CD8-positive, alpha-beta memory T cell (primary cell): ENCODE data around the gene SLC35G3. TPM values are rescaled to one million over a fixed set of nuclear protein-coding genes. Genes with fewer than 3 reads are reported as not detected.

Experiments
- CTCF ChIA-PET: fragments of 350-600 bp; sonication (Branson Sonifier 250); formaldehyde crosslinking; loops from one replicate; lab custom pipeline; 2021; ENCODE audit warnings: antibody characterized with exemption; lab: Charles Lee
- POLR2A ChIA-PET: fragments of 350-600 bp; sonication (Branson Sonifier 250); formaldehyde crosslinking; loops from one replicate; lab custom pipeline; 2021; ENCODE audit warnings: antibody characterized with exemption; lab: Charles Lee
- DNase-seq, 5 donors: peaks; one replicate each; pipeline versions ENCODE4 v3.0.0 to v3.0.0-alpha.2; 2020 to 2022; ENCODE audit warnings: mixed read lengths in 1 of 5
- H3K27ac ChIP-seq: one replicate; pipeline ENCODE4 v1.7.0; 2013; ENCODE audit warnings: low read depth, mild to moderate bottlenecking, low read length, moderate library complexity
- H3K27me3 ChIP-seq: 2 replicates; pipeline ENCODE4 v1.7.0; 2013; ENCODE audit warnings: low read length, mild to moderate bottlenecking; ENCODE audit not compliant: insufficient read depth, poor library complexity, severe bottlenecking
- H3K36me3 ChIP-seq: 2 replicates; pipeline ENCODE4 v1.7.0; 2013; ENCODE audit warnings: mild to moderate bottlenecking, low read length, moderate library complexity; ENCODE audit not compliant: insufficient read depth
- H3K4me1 ChIP-seq: 2 replicates; pipeline ENCODE4 v1.7.0; 2013; ENCODE audit warnings: mild to moderate bottlenecking, low read length, moderate library complexity; ENCODE audit not compliant: insufficient read depth
- H3K4me3 ChIP-seq: 2 replicates; pipeline ENCODE4 v1.7.0; 2013; ENCODE audit warnings: mild to moderate bottlenecking, low read length
- H3K9me3 ChIP-seq: 2 replicates; pipeline ENCODE4 v1.7.0; 2013; ENCODE audit warnings: mild to moderate bottlenecking, low read length
- H3K27ac Mint-ChIP-seq, 8 donors: one replicate each; pipeline ENCODE4 v1.8.0; 2020 to 2021; ENCODE audit warnings: mixed read lengths in 8 of 8, mild to moderate bottlenecking in 6 of 8, inconsistent platforms in 3 of 8, moderate library complexity in 3 of 8
- H3K27me3 Mint-ChIP-seq, 2 donors: one replicate each; pipeline ENCODE4 v1.8.0; 2020 to 2021; ENCODE audit warnings: mixed read lengths in 2 of 2, mild to moderate bottlenecking in 1 of 2, moderate library complexity in 1 of 2
- H3K36me3 Mint-ChIP-seq, 3 donors: one replicate each; pipeline ENCODE4 v1.8.0; 2020 to 2021; ENCODE audit warnings: mixed read lengths in 3 of 3, inconsistent platforms in 1 of 3, mild to moderate bottlenecking in 1 of 3
- H3K4me1 Mint-ChIP-seq, 3 donors: one replicate each; pipeline ENCODE4 v1.8.0; 2020 to 2021; ENCODE audit warnings: mixed read lengths in 3 of 3, inconsistent platforms in 1 of 3, mild to moderate bottlenecking in 1 of 3
- H3K4me3 Mint-ChIP-seq, 7 donors: one replicate each; pipeline ENCODE4 v1.8.0; 2020 to 2021; ENCODE audit warnings: mixed read lengths in 7 of 7, mild to moderate bottlenecking in 6 of 7, moderate library complexity in 4 of 7, inconsistent platforms in 2 of 7
- H3K9me3 Mint-ChIP-seq, 5 donors: one replicate each; pipeline ENCODE4 v1.8.0; 2020 to 2022; ENCODE audit warnings: mixed read lengths in 5 of 5, mild to moderate bottlenecking in 3 of 5, moderate library complexity in 2 of 5, inconsistent platforms in 1 of 5
- polyA plus RNA-seq: library from polyadenylated mRNA; unstranded; fragments of 300-500 nt; fragmentation: Illumina TruSeq; gene quantifications from one replicate; pipeline ENCODE4 v1.2.3, GENCODE V29; 2021
- total RNA-seq, 2 experiments: library from RNA; stranded (reverse); gene quantifications; one replicate each; pipeline ENCODE4 v1.2.3, GENCODE V29; 2021

Gene SLC35G3
- total and polyA plus RNA-seq, 3 experiments from 2014 or later, result not detected

DNA sequence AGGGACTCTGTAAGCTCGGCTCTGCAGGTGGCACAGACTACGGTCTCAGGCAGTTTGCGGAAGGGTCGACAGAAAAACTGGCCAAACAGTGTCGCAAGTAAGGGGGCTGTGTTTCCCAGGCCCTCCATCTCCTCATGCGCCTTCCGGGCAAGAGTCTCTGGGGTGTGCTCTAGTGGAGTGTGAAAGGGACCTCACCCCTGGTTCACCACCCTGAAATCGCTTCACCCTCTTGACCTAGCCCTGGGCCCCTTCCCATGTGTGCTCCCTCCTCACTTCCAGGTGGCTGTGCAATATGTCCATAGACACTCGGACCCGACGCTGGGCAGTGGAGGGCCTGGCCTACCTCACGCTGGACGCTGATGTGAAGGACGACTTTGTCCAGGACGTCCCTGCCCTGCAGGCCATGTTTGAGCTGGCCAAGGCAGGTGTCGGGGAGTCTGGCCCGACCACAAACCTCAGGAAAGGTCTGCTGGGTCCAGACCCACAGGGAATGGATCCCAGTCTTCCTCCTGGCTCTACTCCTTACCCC lies 24.3 kb downstream of the SLC35G3 start:
- peak overlapping the region in 1 of 8 donors; percentile 33 for H3K27ac Mint-ChIP-seq
- no peak overlapping the region for H3K4me3 Mint-ChIP-seq
- Histone ChIP-seq H3K27ac (no peak overlapping the region), H3K4me3 (no peak overlapping the region), H3K36me3 (no peaks in the 10 kb centered on the region), H3K9me3 (no peaks in the 10 kb centered on the region), H3K27me3 (no peaks in the 10 kb centered on the region), H3K4me1 (peaks cover 35% of the 10 kb centered on the region)
- H3K36me3 Mint-ChIP-seq, result peaks cover 0 to 2% (median 0%) of the 10 kb centered on the region in 3 donors
- H3K4me1 Mint-ChIP-seq, result peaks cover 35 to 46% (median 38%) of the 10 kb centered on the region in 3 donors
- ChIA-PET POLR2A (interaction anchor here (0.6 to 1.0 kb wide), 4 partner anchors 61 to 782 kb away, joined by 3 to 5 read pairs (median 4); no protein-coding TSS in a partner anchor), CTCF (interaction anchor here (1.4 to 3.2 kb wide), 6 partner anchors 78 to 639 kb away, joined by 3 to 31 read pairs (median 12); partner anchors contain the start of genes SLFN12L and TAF15)
- no peak for DNase-seq
- no peaks in the 10 kb centered on the region for H3K9me3 Mint-ChIP-seq
- H3K27me3 Mint-ChIP-seq, result no peaks in the 10 kb centered on the region

DNA sequence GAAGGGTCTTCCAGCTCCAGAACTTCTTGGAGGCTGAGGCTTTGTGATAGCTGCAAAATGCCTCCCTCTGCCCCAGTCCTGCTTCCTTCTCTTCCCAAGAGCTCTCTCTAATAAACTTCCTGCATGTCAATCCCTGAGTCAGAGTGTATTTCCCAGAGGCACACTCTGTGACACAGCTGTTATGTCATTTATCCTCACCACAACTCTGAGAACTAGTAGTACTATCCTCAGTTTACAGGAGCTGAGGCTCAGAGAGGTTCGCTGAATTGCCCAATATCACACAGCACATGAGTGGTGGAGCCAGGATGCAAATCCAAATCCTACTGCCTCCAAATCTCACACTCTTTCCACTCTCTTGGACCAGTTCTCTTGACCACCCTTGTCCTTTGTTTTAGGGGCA lies 26.5 kb downstream of the SLC35G3 start:
- no peaks in the 10 kb centered on the region for H3K27me3 ChIP-seq
- H3K36me3 ChIP-seq, result no peaks in the 10 kb centered on the region
- Mint-ChIP-seq H3K36me3 (peaks cover 0 to 1% (median 0%) of the 10 kb centered on the region in 3 donors), H3K4me1 (peaks cover 27 to 40% (median 36%) of the 10 kb centered on the region in 3 donors), H3K27ac (peak overlapping the region in 2 of 8 donors; percentile 32 to 78), H3K27me3 (no peaks in the 10 kb centered on the region), H3K9me3 (no peaks in the 10 kb centered on the region), H3K4me3 (no peak overlapping the region)
- no peak overlapping the region for H3K4me3 ChIP-seq
- peaks cover 34% of the 10 kb centered on the region for H3K4me1 ChIP-seq
- CTCF ChIA-PET, result interaction anchor here (0.7 to 3.6 kb wide), 4 partner anchors 201 to 372 kb away, joined by 3 to 14 read pairs (median 5); no protein-coding TSS in a partner anchor
- H3K9me3 ChIP-seq, result no peaks in the 10 kb centered on the region
- no peak overlapping the region for H3K27ac ChIP-seq
- POLR2A ChIA-PET, result no interaction called here
- DNase-seq, result no peak

DNA sequence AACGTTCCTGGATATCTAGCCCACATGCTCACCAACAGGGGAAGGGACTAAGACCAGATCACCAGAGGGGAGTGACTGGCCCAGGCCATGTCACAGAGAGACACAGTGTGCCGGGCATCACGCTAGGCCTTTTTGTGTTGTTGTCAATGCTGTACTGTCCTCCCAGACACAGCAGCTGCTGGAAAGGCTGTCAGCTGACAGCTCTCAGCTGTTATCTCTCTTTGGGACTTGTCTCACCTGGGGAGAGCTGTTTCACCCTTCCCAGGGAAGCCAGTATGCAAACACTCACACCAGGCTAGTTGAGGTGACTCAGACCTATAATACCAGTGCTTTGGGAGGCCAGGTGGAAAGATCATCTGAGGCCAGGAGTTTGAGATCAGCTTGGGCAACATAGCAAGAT lies 27.1 kb downstream of the SLC35G3 start:
- POLR2A ChIA-PET, result no interaction called here
- no peak overlapping the region for H3K4me3 ChIP-seq
- DNase-seq, result no peak
- Mint-ChIP-seq H3K4me1 (peaks cover 27 to 40% (median 36%) of the 10 kb centered on the region in 3 donors), H3K36me3 (peaks cover 0 to 1% (median 0%) of the 10 kb centered on the region in 3 donors), H3K27ac (no peak overlapping the region), H3K9me3 (no peaks in the 10 kb centered on the region), H3K4me3 (no peak overlapping the region), H3K27me3 (no peaks in the 10 kb centered on the region)
- peaks cover 34% of the 10 kb centered on the region for H3K4me1 ChIP-seq
- H3K36me3 ChIP-seq, result no peaks in the 10 kb centered on the region
- H3K27ac ChIP-seq, result no peak overlapping the region
- H3K27me3 ChIP-seq, result no peaks in the 10 kb centered on the region
- no peaks in the 10 kb centered on the region for H3K9me3 ChIP-seq
- CTCF ChIA-PET, result interaction anchor here (1.3 to 3.6 kb wide), 4 partner anchors 364 to 406 kb away, joined by 3 to 14 read pairs (median 4); no protein-coding TSS in a partner anchor

DNA sequence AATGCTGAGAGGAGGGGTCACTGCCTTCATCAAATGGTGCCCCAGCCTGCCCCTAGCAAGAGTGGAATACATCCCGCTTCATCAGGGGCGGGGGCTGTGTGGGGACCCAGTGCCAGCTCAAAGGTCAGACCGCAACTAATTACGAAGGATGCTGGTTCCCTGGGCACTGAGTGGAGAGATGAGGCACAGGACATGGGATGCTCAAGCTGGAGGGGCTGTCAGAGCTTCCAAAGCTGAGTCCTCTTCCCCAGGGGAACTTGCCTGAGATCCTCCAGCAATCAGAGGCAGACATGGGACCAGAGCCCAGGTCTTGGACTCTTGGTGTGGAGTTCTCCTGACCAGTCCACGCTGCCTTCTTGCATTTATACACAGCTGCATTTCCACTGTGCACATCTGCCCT lies 27.7 kb downstream of the SLC35G3 start:
- ChIA-PET CTCF (interaction anchor here (1.3 to 3.6 kb wide), 4 partner anchors 365 to 406 kb away, joined by 3 to 14 read pairs (median 4); no protein-coding TSS in a partner anchor), POLR2A (interaction anchor here (0.6 kb wide), 1 partner anchor 103 kb away, joined by 4 read pairs; no protein-coding TSS in a partner anchor)
- Histone ChIP-seq H3K9me3 (no peaks in the 10 kb centered on the region), H3K36me3 (no peaks in the 10 kb centered on the region), H3K27me3 (no peaks in the 10 kb centered on the region), H3K4me3 (no peak overlapping the region), H3K4me1 (peaks cover 34% of the 10 kb centered on the region), H3K27ac (no peak overlapping the region)
- Mint-ChIP-seq H3K4me1 (peaks cover 28 to 40% (median 36%) of the 10 kb centered on the region in 3 donors), H3K27me3 (no peaks in the 10 kb centered on the region), H3K27ac (peak overlapping the region in 2 of 8 donors; percentile 35 to 43), H3K4me3 (no peak overlapping the region), H3K36me3 (peaks cover 0 to 1% (median 0%) of the 10 kb centered on the region in 3 donors), H3K9me3 (no peaks in the 10 kb centered on the region)
- DNase-seq, result no peak

DNA sequence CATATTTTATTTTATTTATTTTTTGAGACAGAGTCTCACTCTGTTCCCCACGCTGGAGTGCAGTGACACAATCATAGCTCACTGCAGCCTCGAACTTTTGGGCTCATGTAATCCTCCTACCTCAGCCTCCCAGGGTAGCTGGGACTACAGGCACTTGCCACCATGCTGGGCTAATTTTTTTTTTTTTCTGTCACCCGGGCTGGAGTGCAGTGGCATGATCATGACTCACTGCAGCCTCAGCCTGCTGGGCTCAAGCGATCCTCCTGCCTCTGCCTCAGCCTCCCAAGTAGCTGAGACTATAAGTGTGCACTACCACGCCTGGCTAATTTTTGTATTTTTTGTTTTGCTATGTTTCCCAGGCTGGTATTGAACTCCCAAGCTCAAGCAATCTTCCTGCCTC lies 29.5 kb downstream of the SLC35G3 start:
- H3K27me3 Mint-ChIP-seq, result peaks cover 0 to 2% of the 10 kb centered on the region in 2 donors
- CTCF ChIA-PET, result interaction anchor here (1.1 to 3.6 kb wide), 4 partner anchors 64 to 600 kb away, joined by 3 to 14 read pairs (median 4); no protein-coding TSS in a partner anchor
- H3K4me3 Mint-ChIP-seq, result no peak overlapping the region
- Histone ChIP-seq H3K4me1 (peaks cover 46% of the 10 kb centered on the region), H3K27me3 (no peaks in the 10 kb centered on the region), H3K9me3 (no peaks in the 10 kb centered on the region), H3K4me3 (no peak overlapping the region), H3K36me3 (no peaks in the 10 kb centered on the region), H3K27ac (no peak overlapping the region)
- H3K9me3 Mint-ChIP-seq, result no peaks in the 10 kb centered on the region
- H3K4me1 Mint-ChIP-seq, result peaks cover 41 to 52% (median 49%) of the 10 kb centered on the region in 3 donors
- H3K36me3 Mint-ChIP-seq, result peaks cover 0 to 1% (median 0%) of the 10 kb centered on the region in 3 donors
- peak overlapping the region in 1 of 8 donors; percentile 68 for H3K27ac Mint-ChIP-seq
- POLR2A ChIA-PET, result interaction anchor here (0.5 kb wide), 1 partner anchor 726 kb away, joined by 5 read pairs; no protein-coding TSS in a partner anchor
- no peak for DNase-seq

DNA sequence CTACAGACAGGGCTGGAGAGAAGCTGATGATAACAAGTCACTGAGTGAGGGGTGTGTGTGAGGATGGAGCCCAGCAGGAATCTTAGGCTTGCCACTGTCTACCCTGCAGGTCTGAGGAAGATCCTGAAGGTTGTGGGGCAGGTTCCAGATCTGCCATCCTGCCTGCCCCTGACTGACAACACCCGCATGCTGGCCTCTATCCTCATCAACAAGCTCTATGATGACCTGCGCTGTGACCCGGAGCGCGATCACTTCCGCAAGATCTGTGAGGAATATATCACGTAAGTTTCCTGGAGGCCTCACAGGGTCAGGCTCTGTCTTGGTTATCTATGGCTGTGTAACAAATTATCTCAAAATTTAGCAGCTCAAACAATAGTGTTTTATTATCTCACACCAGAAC lies 30.3 kb downstream of the SLC35G3 start:
- H3K4me3 Mint-ChIP-seq, result no peak overlapping the region
- Histone ChIP-seq H3K9me3 (no peaks in the 10 kb centered on the region), H3K4me3 (no peak overlapping the region), H3K27me3 (no peaks in the 10 kb centered on the region), H3K36me3 (no peaks in the 10 kb centered on the region), H3K4me1 (peaks cover 54% of the 10 kb centered on the region), H3K27ac (no peak overlapping the region)
- ChIA-PET CTCF (interaction anchor here (1.0 to 1.9 kb wide), 3 partner anchors 21 to 600 kb away, joined by 3 to 4 read pairs (median 3); no protein-coding TSS in a partner anchor), POLR2A (no interaction called here)
- H3K27ac Mint-ChIP-seq, result peak overlapping the region in 6 of 8 donors; percentile 37 to 72 (median 66)
- peaks cover 0 to 2% of the 10 kb centered on the region in 2 donors for H3K27me3 Mint-ChIP-seq
- DNase-seq, result no peak
- H3K9me3 Mint-ChIP-seq, result no peaks in the 10 kb centered on the region
- H3K36me3 Mint-ChIP-seq, result peaks cover 0 to 1% (median 0%) of the 10 kb centered on the region in 3 donors
- peaks cover 47 to 59% (median 55%) of the 10 kb centered on the region in 3 donors for H3K4me1 Mint-ChIP-seq

DNA sequence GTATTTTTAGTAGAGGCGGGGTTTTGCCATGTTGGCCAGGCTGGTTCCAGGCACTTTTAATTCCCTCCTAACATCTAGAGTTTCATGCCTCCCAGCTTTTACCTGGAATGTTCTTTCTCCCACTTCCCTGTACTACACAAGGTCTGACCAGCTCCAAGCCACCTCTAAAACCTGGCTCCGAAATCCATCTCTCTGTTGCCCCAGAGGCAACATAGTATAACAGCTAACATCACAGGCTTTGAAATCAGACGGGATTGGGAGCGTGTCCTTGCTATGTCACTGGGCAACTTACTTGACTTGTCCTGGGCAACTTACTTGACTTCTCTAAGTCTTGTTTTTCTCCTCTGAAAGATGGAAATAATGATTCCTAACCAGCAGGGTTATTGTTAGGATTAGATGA lies 31.4 kb downstream of the SLC35G3 start:
- CTCF ChIA-PET, result interaction anchor here (1.2 kb wide), 1 partner anchor 8 kb away, joined by 3 read pairs; no protein-coding TSS in a partner anchor
- peaks cover 57% of the 10 kb centered on the region for H3K4me1 ChIP-seq

More for the DNA sequence above, 31.4 kb downstream of the SLC35G3 start:
- H3K4me3 Mint-ChIP-seq, result peak overlapping the region in 1 of 7 donors; percentile 12
- DNase-seq, result no peak
- H3K27ac Mint-ChIP-seq, result peak overlapping the region; percentile 35 to 96 (median 83)
- H3K9me3 Mint-ChIP-seq, result no peaks in the 10 kb centered on the region
- Histone ChIP-seq H3K9me3 (no peaks in the 10 kb centered on the region), H3K36me3 (no peaks in the 10 kb centered on the region), H3K27ac (no peak overlapping the region), H3K4me3 (no peak overlapping the region), H3K27me3 (no peaks in the 10 kb centered on the region)
- H3K36me3 Mint-ChIP-seq, result peaks cover 0 to 1% (median 0%) of the 10 kb centered on the region in 3 donors
- peaks cover 47 to 59% (median 55%) of the 10 kb centered on the region in 3 donors for H3K4me1 Mint-ChIP-seq
- POLR2A ChIA-PET, result no interaction called here
- peaks cover 0 to 2% of the 10 kb centered on the region in 2 donors for H3K27me3 Mint-ChIP-seq
